HepG2 (cell line): Measurements from ENCODE around the gene SALL4. TPM values are rescaled to one million over a fixed set of nuclear protein-coding genes. Genes with fewer than 3 reads are reported as not detected.
A peak's percentile ranks its signal among the peaks of the same experiment; 100 is the strongest.

Experiments
- ATAC-seq: fragments of 200-7000 bp; cut with Tn5 transposase; 3 replicates; pipeline ENCODE4 v1.9.1; 2020; ENCODE audit warnings: mild to moderate bottlenecking, moderate library complexity
- BruUV-seq: library from RNA; stranded (reverse); fragments of 400-500 nt; replicated peaks from 2 replicates; lab custom pipeline; 2021; lab: Mats Ljungman, UMichigan
- CTCF ChIA-PET: fragments of 300-600 bp; formaldehyde crosslinking; extraction: SDS; loops from one replicate; lab custom pipeline; 2021; ENCODE audit warnings: low total read pairs, inconsistent platforms, low intra/inter-chr PET ratio; lab: Yijun Ruan, JAX
- POLR2A ChIA-PET: fragments of 350-600 bp; sonication (Branson Sonifier 250); formaldehyde crosslinking; loops from one replicate; lab custom pipeline; 2020; ENCODE audit warnings: antibody characterized with exemption, inconsistent platforms; lab: Yijun Ruan, JAX
- DNase-seq: peaks from one replicate; pipeline ENCODE4 v3.0.0-alpha.2; 2015; ENCODE audit warnings: low spot score
- FAIRE-seq: peaks from 3 replicates; lab custom pipeline; 2011; peaks lifted over from hg19 to GRCh38; lab: Jason Lieb, UNC
- H2AFZ ChIP-seq: one replicate; pipeline ENCODE4 v1.6.1; 2011; ENCODE audit warnings: low read length, inconsistent platforms
- H3K27ac ChIP-seq: fragments of 300-600 bp; 3 replicates; pipeline ENCODE4 v1.8.0; 2011; ENCODE audit warnings: mixed run types, mild to moderate bottlenecking, mixed read lengths, low read length, inconsistent platforms; ENCODE audit not compliant: insufficient read depth; ENCODE audit errors: extremely low read length
- H3K27me3 ChIP-seq, 2 experiments: fragments of 200-600 bp in 1 of 2; 2 replicates in 1 of 2; 3 replicates in 1 of 2; pipeline versions ENCODE4 v1.6.0 to v1.8.0; 2011; ENCODE audit warnings: low read length in 2 of 2, mild to moderate bottlenecking in 2 of 2, moderate library complexity in 2 of 2, inconsistent platforms in 1 of 2; ENCODE audit not compliant: insufficient read depth in 2 of 2, control insufficient read depth in 1 of 2
- H3K36me3 ChIP-seq, 2 experiments: fragments of 200-600 bp in 1 of 2; replicated peaks in 1 of 2; 2 replicates in 1 of 2; 3 replicates in 1 of 2; pipeline versions ENCODE4 v1.5.1 to v1.8.0; 2011; ENCODE audit warnings: low read length in 2 of 2, inconsistent platforms in 1 of 2; ENCODE audit not compliant: insufficient read depth in 2 of 2, control insufficient read depth in 1 of 2
- H3K4me1 ChIP-seq: 2 replicates; pipeline ENCODE4 v1.5.1; 2012; ENCODE audit warnings: low read length, inconsistent platforms; ENCODE audit not compliant: insufficient read depth
- H3K4me2 ChIP-seq: 2 replicates; pipeline ENCODE4 v1.6.0; 2011; ENCODE audit warnings: low read depth, low read length, inconsistent platforms
- H3K4me3 ChIP-seq, 3 experiments: fragments of 200-600 bp in 1 of 3; sonication (generic), shearing (Covaris generic) in 1 of 3; replicated peaks in 1 of 3; 2 replicates each; pipeline ENCODE4 v1.5.1; 2011 to 2016; ENCODE audit warnings: low read length in 3 of 3, inconsistent platforms in 2 of 3, low read depth in 2 of 3, mild to moderate bottlenecking in 2 of 3, control low read depth in 1 of 3, mixed read lengths in 1 of 3; ENCODE audit not compliant: insufficient read depth in 1 of 3
- H3K79me2 ChIP-seq: one replicate; pipeline ENCODE4 v1.6.1; 2011; ENCODE audit warnings: low read length, inconsistent platforms; ENCODE audit not compliant: insufficient read depth
- H3K9ac ChIP-seq: 2 replicates; pipeline ENCODE4 v1.6.0; 2011; ENCODE audit warnings: mild to moderate bottlenecking, low read depth, low read length, inconsistent platforms; ENCODE audit not compliant: insufficient read depth
- H3K9me3 ChIP-seq: 2 replicates; pipeline ENCODE4 v1.5.1; 2012; ENCODE audit warnings: mild to moderate bottlenecking, low read length
- H4K20me1 ChIP-seq: 2 replicates; pipeline ENCODE4 v1.6.0; 2011; ENCODE audit warnings: inconsistent platforms, mild to moderate bottlenecking, low read length, moderate library complexity; ENCODE audit not compliant: insufficient read depth
- DBP ChIP-seq: sonication (generic); formaldehyde crosslinking; IDR thresholded peaks from 2 replicates; pipeline ENCODE4 v1.4.0; 2020; ENCODE audit warnings: missing genetic modification reagents; ENCODE audit errors: not compliant biosample characterization
- ELK4 ChIP-seq: sonication (generic); formaldehyde crosslinking; IDR thresholded peaks from 2 replicates; pipeline ENCODE4 v1.9.0; 2021; ENCODE audit warnings: missing genetic modification reagents, borderline replicate concordance
- MAZ ChIP-seq, 2 experiments: sonication (generic) in 1 of 2; formaldehyde crosslinking in 1 of 2; IDR thresholded peaks; 2 replicates each; pipeline versions ENCODE4 v1.5.0 to v1.6.1; 2012 to 2020; ENCODE audit warnings: low read depth in 2 of 2, mild to moderate bottlenecking in 2 of 2, borderline replicate concordance in 1 of 2, improper control_type of control experiment in 1 of 2, low read length in 1 of 2, missing genetic modification reagents in 1 of 2, moderate library complexity in 1 of 2
- MXD1 ChIP-seq: sonication (generic); formaldehyde crosslinking; IDR thresholded peaks from 2 replicates; pipeline ENCODE4 v1.4.0; 2020; ENCODE audit warnings: mild to moderate bottlenecking, missing genetic modification reagents
- RNF2 ChIP-seq: fragments of 450-650 bp; conservative IDR thresholded peaks from 2 replicates; pipeline ENCODE4 v1.6.1; 2016; ENCODE audit warnings: low read depth
- ZBTB38 ChIP-seq: sonication (generic); formaldehyde crosslinking; IDR thresholded peaks from 2 replicates; pipeline ENCODE4 v1.5.1; 2020; ENCODE audit warnings: mild to moderate bottlenecking, missing genetic modification reagents
- ZFP1 ChIP-seq: IDR thresholded peaks from 2 replicates; pipeline ENCODE4 v1.6.1; 2016
- ZNF619 ChIP-seq: sonication (generic); formaldehyde crosslinking; IDR thresholded peaks from 2 replicates; pipeline ENCODE4 v1.4.0; 2020; ENCODE audit warnings: mild to moderate bottlenecking, missing genetic modification reagents
- ZSCAN25 ChIP-seq: sonication (generic); formaldehyde crosslinking; IDR thresholded peaks from 2 replicates; pipeline ENCODE4 v1.8.0; 2022; ENCODE audit warnings: mild to moderate bottlenecking, missing genetic modification reagents
- WGBS: methylation state at CpG from one replicate; pipeline ENCODE4 v1.1.6; 2017; ENCODE audit warnings: low lambda C conversion rate; 5-methylcytosine and 5-hydroxymethylcytosine counted together
- in situ Hi-C: cut with HindIII; loops from 2 replicates; pipeline ENCODE4 v1.10.0; 2017; ENCODE audit warnings: low pct_unique_long_range_greater_than_20kb; ENCODE audit not compliant: extremely low pct_ligation_motif_present
- intact Hi-C: fragments of 100-400 bp; cut with micrococcal nuclease; formaldehyde crosslinking; loops from one replicate; pipeline ENCODE4 v1.10.0; 2022; ENCODE audit not compliant: unreplicated experiment
- polyA plus RNA-seq, 8 experiments: library from polyadenylated mRNA; depleted of rRNA in 3 of 8; stranded (reverse) in 7 of 8; unstranded in 1 of 8; fragments of >200 nt; fragmentation: Illumina TruSeq in 4 of 8; extraction: Trizol in 4 of 8; gene quantifications; 2 replicates each; pipeline versions ENCODE4 v1.2.1 to v1.2.3, GENCODE V29; 2011 to 2016; ENCODE audit warnings: low read depth in 4 of 8, missing spikeins in 1 of 8, mixed read lengths in 1 of 8; ENCODE audit not compliant: insufficient read depth in 1 of 8
- total RNA-seq, 5 experiments: library from RNA; depleted of rRNA; stranded (reverse); fragments of >200 nt; fragmentation: Illumina TruSeq; extraction: Trizol; gene quantifications; 2 replicates each; pipeline ENCODE4 v1.2.3, GENCODE V29; 2016; ENCODE audit warnings: low read depth in 1 of 5
- TF ChIP-seq, protein P1 (sequence below): sonication (generic); formaldehyde crosslinking; IDR thresholded peaks from 2 replicates; pipeline ENCODE4 v1.4.0; 2020; ENCODE audit warnings: missing genetic modification reagents, borderline replicate concordance
- TF ChIP-seq, protein P2 (sequence below): sonication (generic); formaldehyde crosslinking; conservative IDR thresholded peaks from 2 replicates; pipeline ENCODE4 v1.4.0; 2020; ENCODE audit warnings: missing genetic modification reagents

Gene SALL4
- total and polyA plus RNA-seq, 2 of the 13 experiments (the other 11 are each of a cell fraction or from before 2014, with no cell fraction given): 0.33 to 1.8 TPM

DNA sequence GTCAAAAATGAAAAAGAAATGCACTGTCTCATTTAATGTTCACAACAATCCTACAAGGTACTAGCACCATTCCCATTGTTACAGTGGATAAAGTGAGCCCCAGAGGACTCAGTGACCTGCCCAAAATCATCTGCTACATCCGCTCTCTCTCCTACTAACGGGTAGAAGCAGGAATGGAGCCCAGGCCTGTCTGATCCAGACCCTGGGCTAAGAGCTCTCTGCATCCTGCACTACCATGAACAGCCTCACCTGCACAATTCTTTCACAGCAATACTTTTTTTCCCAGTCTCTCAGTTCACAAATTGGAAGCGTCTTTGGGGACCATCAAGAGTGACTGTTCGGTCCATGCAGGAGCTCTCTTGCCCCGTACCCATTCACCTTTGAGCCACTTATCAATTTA is 65.4 kb downstream of the SALL4 start:
- TF ChIP-seq ELK4 (CRISPR knock-in tag) (no peak), ZNF619 (CRISPR knock-in tag) (no peak), DBP (CRISPR knock-in tag) (no peak), ZBTB38 (no peak), MAZ (IDR thresholded peaks at IDR 0.05; ENCODE audit: borderline replicate concordance, low read depth, low read length) (no peak), MAZ (CRISPR knock-in tag; IDR thresholded peaks at IDR 0.05; ENCODE audit: low read depth) (no peak), ZSCAN25 (CRISPR knock-in tag) (no peak), ZFP1 (no peak), RNF2 (no peak), MXD1 (CRISPR knock-in tag) (no peak)
- TF ChIP-seq, protein P1, sequence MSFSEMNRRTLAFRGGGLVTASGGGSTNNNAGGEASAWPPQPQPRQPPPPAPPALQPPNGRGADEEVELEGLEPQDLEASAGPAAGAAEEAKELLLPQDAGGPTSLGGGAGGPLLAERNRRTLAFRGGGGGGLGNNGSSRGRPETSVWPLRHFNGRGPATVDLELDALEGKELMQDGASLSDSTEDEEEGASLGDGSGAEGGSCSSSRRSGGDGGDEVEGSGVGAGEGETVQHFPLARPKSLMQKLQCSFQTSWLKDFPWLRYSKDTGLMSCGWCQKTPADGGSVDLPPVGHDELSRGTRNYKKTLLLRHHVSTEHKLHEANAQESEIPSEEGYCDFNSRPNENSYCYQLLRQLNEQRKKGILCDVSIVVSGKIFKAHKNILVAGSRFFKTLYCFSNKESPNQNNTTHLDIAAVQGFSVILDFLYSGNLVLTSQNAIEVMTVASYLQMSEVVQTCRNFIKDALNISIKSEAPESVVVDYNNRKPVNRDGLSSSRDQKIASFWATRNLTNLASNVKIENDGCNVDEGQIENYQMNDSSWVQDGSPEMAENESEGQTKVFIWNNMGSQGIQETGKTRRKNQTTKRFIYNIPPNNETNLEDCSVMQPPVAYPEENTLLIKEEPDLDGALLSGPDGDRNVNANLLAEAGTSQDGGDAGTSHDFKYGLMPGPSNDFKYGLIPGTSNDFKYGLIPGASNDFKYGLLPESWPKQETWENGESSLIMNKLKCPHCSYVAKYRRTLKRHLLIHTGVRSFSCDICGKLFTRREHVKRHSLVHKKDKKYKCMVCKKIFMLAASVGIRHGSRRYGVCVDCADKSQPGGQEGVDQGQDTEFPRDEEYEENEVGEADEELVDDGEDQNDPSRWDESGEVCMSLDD (CRISPR knock-in tag): no peak
- TF ChIP-seq, protein P2, sequence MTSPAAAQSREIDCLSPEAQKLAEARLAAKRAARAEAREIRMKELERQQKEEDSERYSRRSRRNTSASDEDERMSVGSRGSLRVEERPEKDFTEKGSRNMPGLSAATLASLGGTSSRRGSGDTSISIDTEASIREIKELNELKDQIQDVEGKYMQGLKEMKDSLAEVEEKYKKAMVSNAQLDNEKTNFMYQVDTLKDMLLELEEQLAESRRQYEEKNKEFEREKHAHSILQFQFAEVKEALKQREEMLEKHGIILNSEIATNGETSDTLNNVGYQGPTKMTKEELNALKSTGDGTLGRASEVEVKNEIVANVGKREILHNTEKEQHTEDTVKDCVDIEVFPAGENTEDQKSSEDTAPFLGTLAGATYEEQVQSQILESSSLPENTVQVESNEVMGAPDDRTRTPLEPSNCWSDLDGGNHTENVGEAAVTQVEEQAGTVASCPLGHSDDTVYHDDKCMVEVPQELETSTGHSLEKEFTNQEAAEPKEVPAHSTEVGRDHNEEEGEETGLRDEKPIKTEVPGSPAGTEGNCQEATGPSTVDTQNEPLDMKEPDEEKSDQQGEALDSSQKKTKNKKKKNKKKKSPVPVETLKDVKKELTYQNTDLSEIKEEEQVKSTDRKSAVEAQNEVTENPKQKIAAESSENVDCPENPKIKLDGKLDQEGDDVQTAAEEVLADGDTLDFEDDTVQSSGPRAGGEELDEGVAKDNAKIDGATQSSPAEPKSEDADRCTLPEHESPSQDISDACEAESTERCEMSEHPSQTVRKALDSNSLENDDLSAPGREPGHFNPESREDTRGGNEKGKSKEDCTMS: no peak
- no peak overlapping the region for H2AFZ ChIP-seq
- no peaks in the 10 kb centered on the region for H4K20me1 ChIP-seq
- peaks cover 11% of the 10 kb centered on the region for H3K79me2 ChIP-seq
- no peaks in the 10 kb centered on the region for H3K9me3 ChIP-seq
- DNase-seq (no peak), ATAC-seq (peak; percentile 29; the same call in 2 of the 3 replicates), FAIRE-seq (no peak)
- in situ Hi-C loops: no loop called here
- CTCF ChIA-PET: no interaction called here
- no peak overlapping the region for H3K4me2 ChIP-seq
- intact Hi-C loops: no loop called here
- H3K4me1 ChIP-seq: peaks cover 83% of the 10 kb centered on the region
- no peak overlapping the region for H3K27ac ChIP-seq
- no peak overlapping the region for H3K4me3 ChIP-seq
- H3K36me3 ChIP-seq: no peaks in the 10 kb centered on the region
- 75% methylated on average over 5 of the region's 5 CpGs for WGBS
- H3K9ac ChIP-seq: no peak overlapping the region
- POLR2A ChIA-PET: no interaction called here
- BruUV-seq: no TSS peak
- no peaks in the 10 kb centered on the region for H3K27me3 ChIP-seq
